ENCODE results near the gene WDR83. TPM values are rescaled to one million over a fixed set of nuclear protein-coding genes. Genes with fewer than 3 reads are reported as not detected.

WDR83 gene
- total RNA-seq, 3 donors from 2014 or later (not counting 1 experiment from before 2014, with no cell fraction given) = 17.0 to 25.8 (median 25.1) TPM

DNA sequence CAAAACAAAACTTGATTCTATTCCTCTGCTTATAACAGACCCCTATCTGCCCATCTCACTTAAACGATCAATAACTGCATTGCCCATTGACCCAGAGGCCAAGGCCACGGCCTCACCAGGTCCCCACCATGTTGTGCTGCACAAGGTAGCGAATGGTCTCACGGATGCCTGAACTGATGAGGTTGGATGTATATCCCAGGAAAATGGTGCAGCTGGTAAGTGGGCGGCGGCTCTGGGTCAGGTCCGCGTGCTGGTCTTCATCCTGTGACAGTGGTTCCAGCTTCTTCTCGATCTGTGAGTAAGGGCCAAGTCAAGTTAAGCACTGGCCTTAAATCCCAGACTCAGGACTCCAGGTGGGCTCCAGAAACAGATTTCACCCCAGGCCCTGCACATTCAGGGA lies 13.4 kb downstream of the WDR83 start:
- no peaks in the 10 kb centered on the region for H3K27me3 ChIP-seq (ENCODE audit: control insufficient read depth, insufficient read depth, low read length)
- no peak overlapping the region for H3K4me3 ChIP-seq (ENCODE audit: low read length)
- Mint-ChIP-seq H3K27me3 (ENCODE audit: low read depth in 2 of 2) (no peaks in the 10 kb centered on the region), H3K27ac (no peak overlapping the region), H3K9me3 (no peaks in the 10 kb centered on the region), H3K36me3 (no peaks in the 10 kb centered on the region), H3K4me3 (peak overlapping the region; percentile 42), H3K4me1 (peaks cover 24 to 30% of the 10 kb centered on the region in 2 donors)
- peaks cover 36% of the 10 kb centered on the region for H3K36me3 ChIP-seq (ENCODE audit: control insufficient read depth, insufficient read depth, low read length)
- ATAC-seq (no peak), DNase-seq (no peak)
- H3K9me3 ChIP-seq (ENCODE audit: control insufficient read depth, insufficient read depth, low read length) = no peaks in the 10 kb centered on the region
- no peak overlapping the region for H3K27ac ChIP-seq (ENCODE audit: low read length)
- 96% methylated on average over 9 of the region's 9 CpGs for WGBS (ENCODE audit: insufficient coverage)
- intact Hi-C loops (cut with micrococcal nuclease) = loop anchor here (2.0 to 5.0 kb wide), 2 partner anchors 42 to 1083 kb away; partner anchors contain the start of genes TNPO2 and ZNF627
- TF ChIP-seq, protein P1, sequence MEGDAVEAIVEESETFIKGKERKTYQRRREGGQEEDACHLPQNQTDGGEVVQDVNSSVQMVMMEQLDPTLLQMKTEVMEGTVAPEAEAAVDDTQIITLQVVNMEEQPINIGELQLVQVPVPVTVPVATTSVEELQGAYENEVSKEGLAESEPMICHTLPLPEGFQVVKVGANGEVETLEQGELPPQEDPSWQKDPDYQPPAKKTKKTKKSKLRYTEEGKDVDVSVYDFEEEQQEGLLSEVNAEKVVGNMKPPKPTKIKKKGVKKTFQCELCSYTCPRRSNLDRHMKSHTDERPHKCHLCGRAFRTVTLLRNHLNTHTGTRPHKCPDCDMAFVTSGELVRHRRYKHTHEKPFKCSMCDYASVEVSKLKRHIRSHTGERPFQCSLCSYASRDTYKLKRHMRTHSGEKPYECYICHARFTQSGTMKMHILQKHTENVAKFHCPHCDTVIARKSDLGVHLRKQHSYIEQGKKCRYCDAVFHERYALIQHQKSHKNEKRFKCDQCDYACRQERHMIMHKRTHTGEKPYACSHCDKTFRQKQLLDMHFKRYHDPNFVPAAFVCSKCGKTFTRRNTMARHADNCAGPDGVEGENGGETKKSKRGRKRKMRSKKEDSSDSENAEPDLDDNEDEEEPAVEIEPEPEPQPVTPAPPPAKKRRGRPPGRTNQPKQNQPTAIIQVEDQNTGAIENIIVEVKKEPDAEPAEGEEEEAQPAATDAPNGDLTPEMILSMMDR (IDR thresholded peaks at IDR 0.05) = no peak
- H3K4me1 ChIP-seq (ENCODE audit: control insufficient read depth, insufficient read depth, low read length) = peaks cover 23% of the 10 kb centered on the region

DNA sequence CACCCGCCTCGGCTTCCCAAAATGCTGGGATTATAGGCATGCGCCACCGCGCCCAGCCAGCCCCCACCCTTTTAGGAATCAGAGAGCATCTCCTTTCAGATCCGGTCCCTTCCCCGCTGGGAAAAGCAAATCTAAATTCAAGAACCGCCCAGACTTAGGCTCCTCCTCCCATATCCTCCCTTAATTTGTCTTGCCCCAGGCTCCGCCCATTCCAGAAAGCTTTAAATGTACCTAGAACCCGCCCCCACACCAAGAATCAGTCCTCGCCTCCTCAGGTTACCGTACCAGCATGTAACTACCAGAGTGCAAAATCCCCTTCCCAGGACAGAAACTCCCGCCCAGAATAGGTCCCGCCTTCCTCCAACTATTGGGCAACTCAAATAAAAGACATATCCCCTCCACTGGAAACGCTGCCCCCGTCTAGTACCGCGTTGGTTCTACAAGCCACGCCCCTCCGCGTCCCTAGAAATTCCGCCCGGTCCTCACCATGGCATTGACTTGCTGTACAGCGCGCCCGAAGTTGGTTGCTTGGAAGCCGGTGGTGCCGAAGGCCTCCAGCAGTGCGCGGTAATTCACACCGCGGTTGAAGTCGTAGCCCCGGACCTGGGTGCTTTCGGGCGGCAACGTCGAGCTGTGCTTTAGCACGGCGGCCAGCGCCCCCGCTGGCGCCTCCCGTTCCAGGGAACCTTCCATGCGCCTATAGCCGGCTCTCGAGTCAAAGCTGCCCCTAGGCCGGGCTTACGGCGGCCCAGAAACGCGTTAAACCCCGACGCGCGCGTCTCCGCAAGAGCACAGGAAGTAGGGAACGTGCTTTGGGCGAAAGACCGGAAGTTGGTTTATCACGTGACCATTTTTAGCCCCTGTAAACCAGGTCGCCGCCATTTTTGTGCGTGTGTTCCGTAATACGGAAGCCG lies 14.7 kb downstream of the WDR83 start, which contains the start of gene DHPS:
TSS of gene DHPS (minus strand) at position 807 of the 914 bp plus-strand sequence. CDS start at position 693, 114 bp downstream.
- Histone ChIP-seq H3K36me3 (ENCODE audit: control insufficient read depth, insufficient read depth, low read length) (peaks cover 23% of the 10 kb centered on the region), H3K4me1 (ENCODE audit: control insufficient read depth, insufficient read depth, low read length) (peaks cover 23% of the 10 kb centered on the region), H3K4me3 (ENCODE audit: low read length) (peak within 1 kb of the TSS; percentile 87), H3K9me3 (ENCODE audit: control insufficient read depth, insufficient read depth, low read length) (no peaks in the 10 kb centered on the region), H3K27ac (ENCODE audit: low read length) (peak within 1 kb of the TSS; percentile 93), H3K27me3 (ENCODE audit: control insufficient read depth, insufficient read depth, low read length) (no peaks in the 10 kb centered on the region)
- ATAC-seq (peak; percentile 74 to 88 (median 78)), DNase-seq (peak; percentile 82 to 99)
- intact Hi-C loops (cut with micrococcal nuclease) = loop anchor here (1.0 to 5.0 kb wide), 4 partner anchors 12 to 1085 kb away; partner anchors contain the start of genes FBXW9, TNPO2 and ZNF627
- H3K4me1 Mint-ChIP-seq = peaks cover 21 to 27% of the 10 kb centered on the region in 2 donors
- TF ChIP-seq, protein P1 (IDR thresholded peaks at IDR 0.05) = no peak
- H3K9me3 Mint-ChIP-seq = no peaks in the 10 kb centered on the region
- peak within 1 kb of the TSS; percentile 99 for H3K4me3 Mint-ChIP-seq
- no peaks in the 10 kb centered on the region for H3K27me3 Mint-ChIP-seq (ENCODE audit: low read depth in 2 of 2)
- H3K27ac Mint-ChIP-seq = peak within 1 kb of the TSS; percentile 91 to 100
- H3K36me3 Mint-ChIP-seq = no peaks in the 10 kb centered on the region
- under 1% methylated on average over 68 of the region's 68 CpGs for WGBS (ENCODE audit: insufficient coverage)

DNA sequence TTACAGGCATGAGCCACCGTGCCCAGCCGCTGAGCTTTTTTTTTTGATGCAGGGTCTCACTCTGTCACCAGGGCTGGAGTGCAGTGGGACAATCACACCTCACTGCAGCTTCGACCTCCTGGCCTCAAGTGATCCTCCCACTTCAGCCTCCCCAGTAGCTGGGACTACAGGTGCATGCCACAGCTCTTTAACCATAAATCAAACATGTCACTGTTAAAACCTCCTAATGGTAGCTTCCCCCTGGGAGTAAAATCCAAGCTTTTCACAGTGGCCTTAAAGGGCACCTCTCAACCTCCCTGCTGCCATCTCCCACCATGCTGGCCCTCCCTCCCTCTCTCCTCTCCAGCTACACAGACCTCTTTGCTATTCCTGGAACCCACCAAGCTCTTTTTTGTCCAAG lies 19.2 kb downstream of the WDR83 start:
- ATAC-seq (no peak), DNase-seq (no peak)
- 90% methylated on average over 3 of the region's 3 CpGs for WGBS (ENCODE audit: insufficient coverage)
- Mint-ChIP-seq H3K9me3 (no peaks in the 10 kb centered on the region), H3K36me3 (no peaks in the 10 kb centered on the region), H3K4me3 (no peak overlapping the region), H3K27me3 (ENCODE audit: low read depth in 2 of 2) (no peaks in the 10 kb centered on the region), H3K4me1 (peaks cover 9 to 14% of the 10 kb centered on the region in 2 donors), H3K27ac (no peak overlapping the region)
- TF ChIP-seq, protein P1 (IDR thresholded peaks at IDR 0.05) = no peak
- peaks cover 12% of the 10 kb centered on the region for H3K4me1 ChIP-seq (ENCODE audit: control insufficient read depth, insufficient read depth, low read length)
- no peak overlapping the region for H3K4me3 ChIP-seq (ENCODE audit: low read length)
- intact Hi-C loops (cut with micrococcal nuclease) = no loop called here
- H3K36me3 ChIP-seq (ENCODE audit: control insufficient read depth, insufficient read depth, low read length) = no peaks in the 10 kb centered on the region
- H3K9me3 ChIP-seq (ENCODE audit: control insufficient read depth, insufficient read depth, low read length) = no peaks in the 10 kb centered on the region
- H3K27ac ChIP-seq (ENCODE audit: low read length) = no peak overlapping the region
- no peaks in the 10 kb centered on the region for H3K27me3 ChIP-seq (ENCODE audit: control insufficient read depth, insufficient read depth, low read length)

Data from natural killer cell (primary cell).